ENCODE data around the gene OR10Z1.

DNA sequence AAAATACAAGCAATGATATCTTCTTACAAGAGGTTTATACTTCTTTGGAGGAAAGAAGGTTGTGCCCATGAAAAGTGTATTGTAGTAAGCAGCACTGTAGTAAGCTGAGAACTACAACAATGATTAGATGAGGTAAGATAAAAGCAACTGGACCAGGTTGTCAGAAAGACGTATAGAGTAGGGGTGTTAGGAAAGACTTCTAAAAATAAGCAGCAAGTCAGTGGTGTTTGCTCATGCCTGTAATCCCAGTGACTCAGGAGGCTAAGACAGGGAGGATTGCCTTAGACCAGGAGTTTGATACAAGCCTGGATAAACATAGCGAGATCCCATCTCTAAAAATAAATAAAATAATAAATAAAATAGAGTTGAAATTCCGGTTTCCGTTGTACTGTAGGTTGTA is 21.1 kb upstream of the OR10Z1 start:
- TF ChIP-seq, protein P1, sequence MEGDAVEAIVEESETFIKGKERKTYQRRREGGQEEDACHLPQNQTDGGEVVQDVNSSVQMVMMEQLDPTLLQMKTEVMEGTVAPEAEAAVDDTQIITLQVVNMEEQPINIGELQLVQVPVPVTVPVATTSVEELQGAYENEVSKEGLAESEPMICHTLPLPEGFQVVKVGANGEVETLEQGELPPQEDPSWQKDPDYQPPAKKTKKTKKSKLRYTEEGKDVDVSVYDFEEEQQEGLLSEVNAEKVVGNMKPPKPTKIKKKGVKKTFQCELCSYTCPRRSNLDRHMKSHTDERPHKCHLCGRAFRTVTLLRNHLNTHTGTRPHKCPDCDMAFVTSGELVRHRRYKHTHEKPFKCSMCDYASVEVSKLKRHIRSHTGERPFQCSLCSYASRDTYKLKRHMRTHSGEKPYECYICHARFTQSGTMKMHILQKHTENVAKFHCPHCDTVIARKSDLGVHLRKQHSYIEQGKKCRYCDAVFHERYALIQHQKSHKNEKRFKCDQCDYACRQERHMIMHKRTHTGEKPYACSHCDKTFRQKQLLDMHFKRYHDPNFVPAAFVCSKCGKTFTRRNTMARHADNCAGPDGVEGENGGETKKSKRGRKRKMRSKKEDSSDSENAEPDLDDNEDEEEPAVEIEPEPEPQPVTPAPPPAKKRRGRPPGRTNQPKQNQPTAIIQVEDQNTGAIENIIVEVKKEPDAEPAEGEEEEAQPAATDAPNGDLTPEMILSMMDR (IDR thresholded peaks at IDR 0.05): no peak
- no peak for TF ChIP-seq POLR2A (IDR thresholded peaks at IDR 0.05)

Data from thyroid gland (tissue), 4 donors.